HepG2 (cell line): ENCODE measurements around the gene SARS2. TPM values are rescaled to one million over a fixed set of nuclear protein-coding genes. Genes with fewer than 3 reads are reported as not detected.

Experiments
- AKAP8 ChIP-seq: sonication (generic); formaldehyde crosslinking; IDR thresholded peaks from 2 replicates; pipeline ENCODE4 v1.5.1; 2020; ENCODE audit warnings: mild to moderate bottlenecking, missing genetic modification reagents
- ATRX ChIP-seq: sonication (generic); formaldehyde crosslinking; IDR thresholded peaks from 2 replicates; pipeline ENCODE4 v1.4.0; 2020; ENCODE audit warnings: missing genetic modification reagents, borderline replicate concordance
- BCL6 ChIP-seq: IDR thresholded peaks from 2 replicates; pipeline ENCODE4 v1.6.1; 2016; ENCODE audit warnings: missing genetic modification reagents, missing compliant biosample characterization
- CBX1 ChIP-seq: IDR thresholded peaks from one replicate; pipeline ENCODE4 v1.6.1; 2016; ENCODE audit warnings: antibody characterized with exemption, low read depth
- CENPBD1 ChIP-seq: sonication (generic); formaldehyde crosslinking; IDR thresholded peaks from 2 replicates; pipeline ENCODE4 v1.8.0; 2022; ENCODE audit warnings: missing genetic modification reagents, low read depth, mild to moderate bottlenecking, borderline replicate concordance
- FOXK1 ChIP-seq: sonication (generic); formaldehyde crosslinking; IDR thresholded peaks from 2 replicates; pipeline ENCODE4 v1.4.0; 2020; ENCODE audit warnings: low read depth, missing genetic modification reagents, borderline replicate concordance
- GABPA ChIP-seq, 2 experiments: IDR thresholded peaks; 2 replicates each; pipeline ENCODE4 v1.6.1; 2011 to 2016; ENCODE audit warnings: low read depth in 2 of 2, low read length in 1 of 2, missing biosample characterization in 1 of 2, missing genetic modification characterization in 1 of 2
- KDM4B ChIP-seq: sonication (generic); formaldehyde crosslinking; IDR thresholded peaks from 2 replicates; pipeline ENCODE4 v1.4.0; 2020; ENCODE audit warnings: missing genetic modification reagents
- MED1 ChIP-seq: sonication (generic); formaldehyde crosslinking; IDR thresholded peaks from 2 replicates; pipeline ENCODE4 v1.4.0; 2020; ENCODE audit warnings: missing genetic modification reagents
- NFKBIZ ChIP-seq: IDR thresholded peaks from 2 replicates; pipeline ENCODE4 v1.6.1; 2018; ENCODE audit warnings: missing genetic modification reagents, missing compliant biosample characterization
- NPAS2 ChIP-seq: sonication (generic); formaldehyde crosslinking; IDR thresholded peaks from 2 replicates; pipeline ENCODE4 v1.8.0; 2022; ENCODE audit warnings: mild to moderate bottlenecking, missing genetic modification reagents, borderline replicate concordance
- NR2F2 ChIP-seq: IDR thresholded peaks from 2 replicates; pipeline ENCODE4 v1.6.1; 2012; ENCODE audit warnings: low read depth, inconsistent platforms, borderline replicate concordance
- PHF8 ChIP-seq: sonication (generic); formaldehyde crosslinking; IDR thresholded peaks from 2 replicates; pipeline ENCODE4 v1.5.0; 2020; ENCODE audit warnings: missing genetic modification reagents
- POLR2A ChIP-seq, 2 experiments: IDR thresholded peaks; 2 replicates each; pipeline ENCODE4 v1.6.1; 2011; ENCODE audit warnings: low read depth in 2 of 2, low read length in 2 of 2, mild to moderate bottlenecking in 1 of 2, moderate library complexity in 1 of 2; ENCODE audit not compliant: insufficient read depth in 1 of 2
- PRPF4 ChIP-seq: fragments of 200-400 bp; formaldehyde crosslinking; IDR thresholded peaks from 2 replicates; pipeline ENCODE4 v1.6.1; 2016; ENCODE audit warnings: low read length, low read depth; ENCODE audit not compliant: poor library complexity, severe bottlenecking
- TGIF2 ChIP-seq: IDR thresholded peaks from 2 replicates; pipeline ENCODE4 v1.6.1; 2016; ENCODE audit warnings: control low read depth, missing compliant biosample characterization
- ZBTB33 ChIP-seq: sonication (generic); formaldehyde crosslinking; IDR thresholded peaks from 2 replicates; pipeline ENCODE4 v1.4.0; 2020; ENCODE audit warnings: missing genetic modification reagents
- ZMYM2 ChIP-seq: sonication (generic); formaldehyde crosslinking; IDR thresholded peaks from 2 replicates; pipeline ENCODE4 v1.8.0; 2022; ENCODE audit warnings: mild to moderate bottlenecking, missing genetic modification reagents
- ZNF124 ChIP-seq: sonication (generic); formaldehyde crosslinking; IDR thresholded peaks from 2 replicates; pipeline ENCODE4 v1.4.0; 2020; ENCODE audit warnings: missing genetic modification reagents
- ZNF17 ChIP-seq: sonication (generic); formaldehyde crosslinking; IDR thresholded peaks from 2 replicates; pipeline ENCODE4 v1.5.0; 2020; ENCODE audit warnings: mild to moderate bottlenecking, missing genetic modification reagents
- ZNF205 ChIP-seq: IDR thresholded peaks from 2 replicates; pipeline ENCODE4 v1.6.1; 2018; ENCODE audit warnings: missing biosample characterization, missing genetic modification reagents
- ZNF24 ChIP-seq: fragments of 450-650 bp; IDR thresholded peaks from 2 replicates; pipeline ENCODE4 v1.6.1; 2017; ENCODE audit warnings: antibody characterized with exemption, mild to moderate bottlenecking
- ZNF253 ChIP-seq: sonication (generic); formaldehyde crosslinking; IDR thresholded peaks from 2 replicates; pipeline ENCODE4 v1.8.0; 2022; ENCODE audit warnings: mild to moderate bottlenecking, missing genetic modification reagents, borderline replicate concordance
- ZNF256 ChIP-seq: sonication (generic); formaldehyde crosslinking; conservative IDR thresholded peaks from 2 replicates; pipeline ENCODE4 v1.4.0; 2020; ENCODE audit warnings: missing genetic modification reagents
- ZNF432 ChIP-seq: sonication (generic); formaldehyde crosslinking; IDR thresholded peaks from 2 replicates; pipeline ENCODE4 v1.5.0; 2020; ENCODE audit warnings: missing genetic modification reagents, mild to moderate bottlenecking, borderline replicate concordance
- ZNF441 ChIP-seq: sonication (generic); formaldehyde crosslinking; IDR thresholded peaks from 2 replicates; pipeline ENCODE4 v1.7.0; 2021; ENCODE audit warnings: missing genetic modification reagents, borderline replicate concordance
- ZNF567 ChIP-seq: sonication (generic); formaldehyde crosslinking; IDR thresholded peaks from 2 replicates; pipeline ENCODE4 v1.8.1; 2023; ENCODE audit warnings: mild to moderate bottlenecking, missing genetic modification reagents, borderline replicate concordance
- ZNF724P ChIP-seq: sonication (generic); formaldehyde crosslinking; IDR thresholded peaks from 2 replicates; pipeline ENCODE4 v1.8.0; 2022; ENCODE audit warnings: missing genetic modification reagents, borderline replicate concordance
- ZNF790 ChIP-seq: sonication (generic); formaldehyde crosslinking; IDR thresholded peaks from 2 replicates; pipeline ENCODE4 v1.8.0; 2022; ENCODE audit warnings: missing genetic modification reagents, mild to moderate bottlenecking, borderline replicate concordance
- ZSCAN22 ChIP-seq: sonication (generic); formaldehyde crosslinking; IDR thresholded peaks from 2 replicates; pipeline ENCODE4 v1.4.0; 2020; ENCODE audit warnings: mild to moderate bottlenecking, missing genetic modification reagents
- polyA plus RNA-seq, 8 experiments: library from polyadenylated mRNA; depleted of rRNA in 3 of 8; stranded (reverse) in 7 of 8; unstranded in 1 of 8; fragments of >200 nt; fragmentation: Illumina TruSeq in 4 of 8; extraction: Trizol in 4 of 8; gene quantifications; 2 replicates each; pipeline versions ENCODE4 v1.2.1 to v1.2.3, GENCODE V29; 2011 to 2016; ENCODE audit warnings: low read depth in 4 of 8, missing spikeins in 1 of 8, mixed read lengths in 1 of 8; ENCODE audit not compliant: insufficient read depth in 1 of 8
- total RNA-seq, 5 experiments: library from RNA; depleted of rRNA; stranded (reverse); fragments of >200 nt; fragmentation: Illumina TruSeq; extraction: Trizol; gene quantifications; 2 replicates each; pipeline ENCODE4 v1.2.3, GENCODE V29; 2016; ENCODE audit warnings: low read depth in 1 of 5

SARS2 gene
- total and polyA plus RNA-seq, 2 of the 13 experiments (the other 11 are each of a cell fraction or from before 2014, with no cell fraction given), result 40.0 to 48.6 TPM

GRCh38 chr19:38899447-38900201, 30.9 kb downstream of the SARS2 start, which contains the start of the genes NFKBIB and SIRT2 (continued):
- TF ChIP-seq ZNF432 (CRISPR knock-in tag) (no peak), POLR2A (IDR thresholded peaks at IDR 0.05; ENCODE audit: insufficient read depth in 1 of 2, low read depth in 2 of 2, low read length in 2 of 2) (peak in 1 of 2 experiments; percentile 59; a peak in 2 of 4 replicates), PRPF4 (no peak), ZNF124 (0 out of 2 replicates have a peak, but pooled peaks have one; percentile 42), FOXK1 (peak; percentile 64), ZNF205 (CRISPR knock-in tag) (peak; percentile 77), ZNF441 (no peak), NPAS2 (CRISPR knock-in tag) (no peak), TGIF2 (CRISPR knock-in tag) (no peak; the same call in 1 of the 2 replicates), ZBTB33 (CRISPR knock-in tag) (no peak), CENPBD1 (no peak), GABPA (IDR thresholded peaks at IDR 0.05; ENCODE audit: low read depth, low read length) (peak; percentile 65), GABPA (CRISPR knock-in tag; IDR thresholded peaks at IDR 0.05; ENCODE audit: low read depth) (peak; percentile 92), NFKBIZ (CRISPR knock-in tag) (peak; percentile 73; the same call in 1 of the 2 replicates), ATRX (CRISPR knock-in tag) (no peak), KDM4B (0 out of 2 replicates have a peak, but pooled peaks have one; percentile 8), ZNF253 (no peak), ZNF567 (no peak), ZNF724P (CRISPR knock-in tag) (no peak), CBX1 (no peak), ZNF256 (CRISPR knock-in tag) (no peak), ZNF17 (CRISPR knock-in tag) (no peak), ZNF790 (CRISPR knock-in tag) (peak; percentile 68; the same call in 1 of the 2 replicates), BCL6 (CRISPR knock-in tag) (peak; percentile 27; the same call in 1 of the 2 replicates), ZSCAN22 (CRISPR knock-in tag) (no peak), NR2F2 (no peak), ZNF24 (no peak), PHF8 (CRISPR knock-in tag) (peak; percentile 74), AKAP8 (CRISPR knock-in tag) (0 out of 2 replicates have a peak, but pooled peaks have one; percentile 39), ZMYM2 (CRISPR knock-in tag) (peak; percentile 23; the same call in 1 of the 2 replicates), MED1 (CRISPR knock-in tag) (0 out of 2 replicates have a peak, but pooled peaks have one; percentile 41)
